Endothelial cell of umbilical vein (primary cell): ENCODE results near the gene RGS7. TPM values are rescaled to one million over a fixed set of nuclear protein-coding genes. Genes with fewer than 3 reads are reported as not detected.

Experiments
- BruUV-seq: library from RNA; stranded (reverse); fragments of 400-500 nt; replicated peaks from 2 replicates; lab custom pipeline; 2021; lab: Mats Ljungman, UMichigan
- CTCF ChIA-PET: fragments of 300-600, 350-600 bp; sonication (Branson Sonifier 250); formaldehyde crosslinking; loops from one replicate; lab custom pipeline; 2021; ENCODE audit warnings: antibody characterized with exemption, inconsistent platforms; lab: Charles Lee
- POLR2A ChIA-PET: fragments of 300-600, 350-600 bp; sonication (Branson Sonifier 250); formaldehyde crosslinking; loops from one replicate; lab custom pipeline; 2021; ENCODE audit warnings: antibody characterized with exemption, inconsistent platforms; lab: Charles Lee
- DNase-seq: peaks from one replicate; pipeline ENCODE4 v3.0.0-alpha.2; 2011; ENCODE audit warnings: low read depth, low spot score
- FAIRE-seq: peaks from 2 replicates; lab custom pipeline; 2011; peaks lifted over from hg19 to GRCh38; lab: Jason Lieb, UNC
- H2AFZ ChIP-seq: 2 replicates; pipeline ENCODE4 v1.6.0; 2012; ENCODE audit warnings: low read depth, low read length, control low read depth, inconsistent platforms
- H3K27ac ChIP-seq: 2 replicates; pipeline ENCODE4 v1.5.1; 2011; ENCODE audit warnings: low read depth, mild to moderate bottlenecking, control low read depth, low read length, moderate library complexity; ENCODE audit not compliant: insufficient read depth
- H3K27me3 ChIP-seq, 2 experiments: 2 replicates each; pipeline versions ENCODE4 v1.6.0 to v1.6.1; 2011; ENCODE audit warnings: low read length in 2 of 2, mixed read lengths in 1 of 2; ENCODE audit not compliant: control insufficient read depth in 2 of 2, insufficient read depth in 2 of 2
- H3K36me3 ChIP-seq, 2 experiments: 2 replicates in 1 of 2; 3 replicates in 1 of 2; pipeline ENCODE4 v1.5.1; 2011; ENCODE audit warnings: low read length in 2 of 2, mild to moderate bottlenecking in 1 of 2, moderate library complexity in 1 of 2; ENCODE audit not compliant: control insufficient read depth in 2 of 2, insufficient read depth in 2 of 2; ENCODE audit errors: extremely low read depth in 1 of 2
- H3K4me1 ChIP-seq: 3 replicates; pipeline ENCODE4 v1.5.1; 2011; ENCODE audit warnings: mild to moderate bottlenecking, low read length; ENCODE audit not compliant: control insufficient read depth, insufficient read depth; ENCODE audit errors: extremely low read depth
- H3K4me2 ChIP-seq: 2 replicates; pipeline ENCODE4 v1.6.1; 2011; ENCODE audit warnings: low read length, control low read depth, mixed read lengths; ENCODE audit not compliant: insufficient read depth
- H3K4me3 ChIP-seq, 3 experiments: fragments of 200-600 bp in 1 of 3; sonication (generic), shearing (Covaris generic) in 1 of 3; replicated peaks in 1 of 3; 2 replicates each; pipeline ENCODE4 v1.5.1; 2011 to 2016; ENCODE audit warnings: control low read depth in 3 of 3, low read length in 3 of 3, mild to moderate bottlenecking in 2 of 3, inconsistent platforms in 1 of 3, low read depth in 1 of 3, moderate library complexity in 1 of 3; ENCODE audit not compliant: insufficient read depth in 1 of 3
- H3K79me2 ChIP-seq: 2 replicates; pipeline ENCODE4 v1.6.0; 2012; ENCODE audit warnings: low read length, inconsistent platforms; ENCODE audit not compliant: control insufficient read depth, insufficient read depth
- H3K9ac ChIP-seq: replicated peaks from 2 replicates; pipeline ENCODE3; 2011; ENCODE audit warnings: low read length, control low read depth; ENCODE audit not compliant: insufficient read depth; ENCODE audit errors: extremely low read depth
- H3K9me1 ChIP-seq: replicated peaks from 3 replicates; pipeline ENCODE4 v1.6.0; 2011; ENCODE audit warnings: mild to moderate bottlenecking, low read length; ENCODE audit not compliant: control insufficient read depth, insufficient read depth; ENCODE audit errors: extremely low read depth
- H3K9me3 ChIP-seq: replicated peaks from 2 replicates; pipeline ENCODE4 v1.5.1; 2012; ENCODE audit warnings: low read length, inconsistent platforms; ENCODE audit not compliant: control insufficient read depth, insufficient read depth
- H4K20me1 ChIP-seq: replicated peaks from 2 replicates; pipeline ENCODE3; 2011; ENCODE audit warnings: mild to moderate bottlenecking, low read length; ENCODE audit not compliant: control insufficient read depth, insufficient read depth; ENCODE audit errors: extremely low read depth
- EZH2 ChIP-seq: IDR thresholded peaks from 2 replicates; pipeline ENCODE4 v1.6.1; 2012; ENCODE audit warnings: borderline replicate concordance, low read depth, mild to moderate bottlenecking, moderate library complexity, low read length, inconsistent platforms; ENCODE audit not compliant: severe bottlenecking
- FOS ChIP-seq: IDR thresholded peaks from 2 replicates; pipeline ENCODE4 v1.6.1; 2011; ENCODE audit warnings: mild to moderate bottlenecking, low read length, moderate library complexity, borderline replicate concordance; ENCODE audit not compliant: insufficient read depth
- GATA2 ChIP-seq: IDR thresholded peaks from 2 replicates; pipeline ENCODE4 v1.7.0; 2011; ENCODE audit warnings: low read depth, mild to moderate bottlenecking, moderate library complexity, mixed read lengths, low read length; ENCODE audit not compliant: insufficient read length, insufficient read depth
- JUN ChIP-seq: IDR thresholded peaks from 2 replicates; pipeline ENCODE4 v1.6.1; 2011; ENCODE audit warnings: borderline replicate concordance, low read depth; ENCODE audit not compliant: insufficient read length, insufficient read depth
- MYC ChIP-seq: IDR thresholded peaks from one replicate; pipeline ENCODE4 v1.6.1; 2011; ENCODE audit warnings: mild to moderate bottlenecking, low read depth, low read length
- POLR2A ChIP-seq: IDR thresholded peaks from 2 replicates; pipeline ENCODE4 v1.6.1; 2012; ENCODE audit warnings: low read depth, mild to moderate bottlenecking, control low read depth, low read length
- POLR2AphosphoS5 ChIP-seq: IDR thresholded peaks from 2 replicates; pipeline ENCODE4 v1.6.1; 2012; ENCODE audit warnings: low read depth, mild to moderate bottlenecking, control low read depth, low read length, moderate library complexity; ENCODE audit not compliant: insufficient read depth
- dilution Hi-C: fragments of 300-500 bp; cut with MboI; formaldehyde crosslinking; loops from one replicate; pipeline ENCODE4 v1.15.0; 2019; ENCODE audit warnings: low sequenced_read_pairs; ENCODE audit not compliant: extremely low pct_ligation_motif_present
- intact Hi-C: fragments of 100-400 bp; cut with micrococcal nuclease; formaldehyde crosslinking; loops from one replicate; pipeline ENCODE4 v1.10.0; 2022
- polyA plus RNA-seq, 4 experiments: library from polyadenylated mRNA; depleted of rRNA in 3 of 4; stranded (reverse) in 3 of 4; unstranded in 1 of 4; fragments of >200 nt; gene quantifications; 2 replicates each; pipeline versions ENCODE4 v1.2.1 to v1.2.3, GENCODE V29; 2011 to 2012; ENCODE audit warnings: missing spikeins in 1 of 4
- total RNA-seq: library from RNA; stranded (reverse); gene quantifications from 2 replicates; pipeline ENCODE4 v1.2.3, GENCODE V29; 2021
- TF ChIP-seq, protein P1 (sequence below): IDR thresholded peaks from 2 replicates; pipeline ENCODE4 v1.6.1; 2011; ENCODE audit not compliant: insufficient read depth, insufficient read length
- TF ChIP-seq, protein P2 (sequence below), 2 donors: IDR thresholded peaks; 1 replicate in 1 of 2; 2 replicates in 1 of 2; pipeline ENCODE4 v1.5.1; 2011; ENCODE audit warnings: low read length in 2 of 2, mild to moderate bottlenecking in 2 of 2, moderate library complexity in 2 of 2, control low read depth in 1 of 2, inconsistent platforms in 1 of 2, low read depth in 1 of 2; ENCODE audit not compliant: insufficient read depth in 1 of 2; ENCODE audit errors: extremely low read depth in 1 of 2

Gene RGS7
- total and polyA plus RNA-seq, 2 donors (not counting 3 experiments of a cell fraction or from before 2014, with no cell fraction given), result 0.43 to 0.44 TPM

DNA sequence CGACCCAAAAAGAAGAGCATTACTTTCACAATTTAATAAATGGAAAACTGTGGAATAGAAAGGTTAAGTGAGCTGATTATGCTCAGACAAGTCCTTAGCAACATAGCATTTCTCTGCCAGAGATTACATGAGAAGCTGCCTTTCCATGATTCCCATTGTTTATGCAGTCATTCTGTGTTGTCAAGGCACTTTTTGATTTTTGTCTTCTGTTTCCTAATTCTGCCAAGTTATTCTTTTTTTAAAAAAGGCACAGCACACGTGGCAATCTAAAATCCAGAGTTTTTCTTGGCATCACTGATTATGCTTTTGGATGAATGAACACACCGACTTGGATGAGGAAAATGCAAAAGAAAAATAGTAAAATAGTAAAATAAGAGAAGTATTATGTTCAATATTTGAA lies 185.0 kb downstream of the RGS7 start:
- dilution Hi-C loops, result no loop called here
- Histone ChIP-seq H3K79me2 (no peaks in the 10 kb centered on the region), H3K9ac (no peak overlapping the region), H3K4me2 (no peak overlapping the region), H3K9me1 (no peaks in the 10 kb centered on the region), H3K36me3 (no peaks in the 10 kb centered on the region), H3K27me3 (no peaks in the 10 kb centered on the region), H3K4me3 (no peak overlapping the region), H3K9me3 (no peaks in the 10 kb centered on the region), H3K4me1 (no peaks in the 10 kb centered on the region), H2AFZ (no peak overlapping the region), H3K27ac (no peak overlapping the region), H4K20me1 (no peaks in the 10 kb centered on the region)
- BruUV-seq, result no TSS peak
- intact Hi-C loops, result no loop called here
- POLR2A ChIA-PET, result no interaction called here
- no peak for DNase-seq
- no peak for FAIRE-seq
- TF ChIP-seq EZH2 (no peak), GATA2 (no peak), MYC (no peak), FOS (no peak), POLR2A (no peak), JUN (no peak), POLR2AphosphoS5 (no peak)
- TF ChIP-seq, protein P1, sequence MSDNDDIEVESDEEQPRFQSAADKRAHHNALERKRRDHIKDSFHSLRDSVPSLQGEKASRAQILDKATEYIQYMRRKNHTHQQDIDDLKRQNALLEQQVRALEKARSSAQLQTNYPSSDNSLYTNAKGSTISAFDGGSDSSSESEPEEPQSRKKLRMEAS, result no peak
- TF ChIP-seq, protein P2, sequence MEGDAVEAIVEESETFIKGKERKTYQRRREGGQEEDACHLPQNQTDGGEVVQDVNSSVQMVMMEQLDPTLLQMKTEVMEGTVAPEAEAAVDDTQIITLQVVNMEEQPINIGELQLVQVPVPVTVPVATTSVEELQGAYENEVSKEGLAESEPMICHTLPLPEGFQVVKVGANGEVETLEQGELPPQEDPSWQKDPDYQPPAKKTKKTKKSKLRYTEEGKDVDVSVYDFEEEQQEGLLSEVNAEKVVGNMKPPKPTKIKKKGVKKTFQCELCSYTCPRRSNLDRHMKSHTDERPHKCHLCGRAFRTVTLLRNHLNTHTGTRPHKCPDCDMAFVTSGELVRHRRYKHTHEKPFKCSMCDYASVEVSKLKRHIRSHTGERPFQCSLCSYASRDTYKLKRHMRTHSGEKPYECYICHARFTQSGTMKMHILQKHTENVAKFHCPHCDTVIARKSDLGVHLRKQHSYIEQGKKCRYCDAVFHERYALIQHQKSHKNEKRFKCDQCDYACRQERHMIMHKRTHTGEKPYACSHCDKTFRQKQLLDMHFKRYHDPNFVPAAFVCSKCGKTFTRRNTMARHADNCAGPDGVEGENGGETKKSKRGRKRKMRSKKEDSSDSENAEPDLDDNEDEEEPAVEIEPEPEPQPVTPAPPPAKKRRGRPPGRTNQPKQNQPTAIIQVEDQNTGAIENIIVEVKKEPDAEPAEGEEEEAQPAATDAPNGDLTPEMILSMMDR (IDR thresholded peaks at IDR 0.05; ENCODE audit: extremely low read depth in 1 of 2, insufficient read depth in 1 of 2, low read depth in 1 of 2, low read length in 2 of 2), result no peak
- CTCF ChIA-PET, result no interaction called here
